Measurements from ENCODE around the gene CP.

CP gene

GRCh38 chr3:149122721-149123578, 98.7 kb downstream of the CP start:
- no peak for DNase-seq (ENCODE audit: low read depth)
